Fibroblast of villous mesenchyme (primary cell): ENCODE measurements around the gene PARD6A. TPM values are rescaled to one million over a fixed set of nuclear protein-coding genes. Genes with fewer than 3 reads are reported as not detected.

Source experiments
- DNase-seq: peaks from one replicate; pipeline ENCODE4 v3.0.0-alpha.2; 2010; ENCODE audit warnings: low read depth
- H3K4me3 ChIP-seq: 2 replicates; pipeline ENCODE4 v1.5.1; 2011; ENCODE audit warnings: low read depth, mild to moderate bottlenecking, low read length
- CTCF ChIP-seq: IDR thresholded peaks from 2 replicates; pipeline ENCODE4 v1.5.1; 2012; ENCODE audit warnings: low read depth, mild to moderate bottlenecking, low read length; ENCODE audit not compliant: insufficient read depth
- total RNA-seq: library from RNA; depleted of rRNA; stranded (reverse); fragments of >200 nt; gene quantifications from 2 replicates; pipeline ENCODE4 v1.2.3, GENCODE V29; 2012

PARD6A gene
- total RNA-seq, 1 donor: 2.6 TPM

- DNase-seq: peak; percentile 80
- no peak for TF ChIP-seq CTCF
Observed at GRCh38 chr16:67666559-67667452, 6.0 kb downstream of the PARD6A start, which contains the start of the genes C16orf86 and ENKD1. TSS of gene C16orf86 (plus strand) at chr16:67666814. CDS start at chr16:67666971, 157 bp downstream. TSS of gene ENKD1 (minus strand) at chr16:67666750. CDS start at chr16:67666442, 308 bp downstream.

GRCh38 chr16:67667453-67667816 is 6.7 kb downstream of the PARD6A start:
- DNase-seq: no peak
- peak overlapping the region; percentile 73 for H3K4me3 ChIP-seq
- TF ChIP-seq CTCF: no peak

More at GRCh38 chr16:67666559-67667452, 6.0 kb downstream of the PARD6A start, which contains the start of the genes C16orf86 and ENKD1:
- H3K4me3 ChIP-seq: peak within 1 kb of the TSS; percentile 73

GRCh38 chr16:67667817-67668494 is 7.2 kb downstream of the PARD6A start:
- peak; percentile 91 for DNase-seq
- peak; percentile 93 for TF ChIP-seq CTCF
- peak overlapping the region; percentile 73 for H3K4me3 ChIP-seq

- no peak overlapping the region for H3K4me3 ChIP-seq
- DNase-seq: no peak
- no peak for TF ChIP-seq CTCF
Observed at GRCh38 chr16:67668495-67669157, 7.9 kb downstream of the PARD6A start.

GRCh38 chr16:67669499-67670101 is 8.8 kb downstream of the PARD6A start:
- DNase-seq: no peak
- H3K4me3 ChIP-seq: no peak overlapping the region
- TF ChIP-seq CTCF: no peak

- DNase-seq: no peak
- TF ChIP-seq CTCF: no peak
- no peak overlapping the region for H3K4me3 ChIP-seq
Observed at GRCh38 chr16:67672306-67672705, 11.5 kb downstream of the PARD6A start.
